HG03521 (cell line): ENCODE measurements around the gene SCGB1D1.

Experiments used
- ATAC-seq: cut with Tn5 transposase; IDR thresholded peaks from one replicate; pipeline ENCODE4 v1.9.1; 2021; ENCODE audit warnings: mild to moderate bottlenecking, moderate library complexity; ENCODE audit not compliant: unreplicated experiment

The SCGB1D1 gene

GRCh38 chr11:62221498-62221897 lies 31.5 kb downstream of the SCGB1D1 start:
- ATAC-seq = no peak

DNA sequence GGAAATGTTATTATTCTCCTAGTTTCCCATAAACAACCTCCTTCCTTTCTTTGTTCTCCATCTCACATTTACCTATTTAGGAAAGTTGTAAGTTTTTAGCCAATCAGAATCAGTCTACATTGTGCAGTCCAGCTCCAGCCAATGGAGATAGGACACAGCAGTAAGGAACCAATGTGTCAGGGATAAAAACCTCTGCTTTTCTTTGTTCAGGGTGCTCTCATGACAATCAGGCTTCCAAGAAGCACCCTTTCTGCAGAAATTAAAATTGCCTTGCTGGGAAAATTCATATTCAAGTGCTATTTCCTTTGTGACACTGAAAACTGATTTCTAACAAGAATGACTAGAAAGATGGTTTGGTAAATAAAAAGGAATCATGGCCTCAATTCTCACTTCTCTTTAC lies 33.1 kb downstream of the SCGB1D1 start:
- no peak for ATAC-seq

- no peak for ATAC-seq
These were observed 43.7 kb downstream of the SCGB1D1 start for GRCh38 chr11:62233730-62234129.

DNA sequence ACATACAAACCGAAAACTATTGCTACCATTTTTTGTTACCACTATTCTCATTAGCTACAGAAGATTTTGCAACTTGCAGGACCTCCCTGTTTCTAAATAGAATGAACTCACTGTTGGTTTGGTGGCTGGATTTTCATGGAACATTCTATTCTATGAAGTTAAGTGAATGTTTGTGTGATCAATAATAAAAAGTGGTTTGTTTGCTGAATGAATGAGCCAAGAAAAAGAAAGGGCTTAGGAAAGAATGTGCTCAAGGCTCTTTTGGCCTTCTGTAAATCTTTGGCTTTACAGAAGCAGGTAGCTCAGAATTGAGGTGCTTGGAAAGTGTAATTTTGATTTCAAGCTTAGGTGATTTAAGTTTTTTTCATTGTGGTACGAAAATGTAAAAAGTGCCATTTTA lies 46.2 kb downstream of the SCGB1D1 start:
- no peak for ATAC-seq

- no peak for ATAC-seq
These were observed 47.5 kb downstream of the SCGB1D1 start for GRCh38 chr11:62237499-62237898.

DNA sequence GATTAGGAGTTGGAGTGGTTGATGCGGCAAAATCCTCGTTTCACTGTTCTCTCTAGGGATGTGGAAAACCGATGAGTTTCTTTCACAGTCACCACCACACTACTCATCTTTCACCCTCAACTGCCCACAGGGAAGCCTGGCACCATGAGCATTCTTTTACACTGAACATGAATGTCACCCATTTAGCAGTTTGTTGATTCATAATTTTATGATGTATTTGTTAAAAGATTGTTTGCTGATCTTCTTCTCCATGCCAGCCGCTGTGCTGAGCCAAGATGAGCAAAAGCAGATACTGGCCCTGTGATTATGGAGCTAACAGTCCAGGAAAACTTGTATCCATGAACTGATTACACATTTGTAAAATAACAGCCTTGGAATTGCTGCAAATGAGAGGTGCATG lies 48.1 kb downstream of the SCGB1D1 start:
- ATAC-seq = no peak

GRCh38 chr11:62241095-62241494 lies 51.1 kb downstream of the SCGB1D1 start:
- ATAC-seq = no peak

DNA sequence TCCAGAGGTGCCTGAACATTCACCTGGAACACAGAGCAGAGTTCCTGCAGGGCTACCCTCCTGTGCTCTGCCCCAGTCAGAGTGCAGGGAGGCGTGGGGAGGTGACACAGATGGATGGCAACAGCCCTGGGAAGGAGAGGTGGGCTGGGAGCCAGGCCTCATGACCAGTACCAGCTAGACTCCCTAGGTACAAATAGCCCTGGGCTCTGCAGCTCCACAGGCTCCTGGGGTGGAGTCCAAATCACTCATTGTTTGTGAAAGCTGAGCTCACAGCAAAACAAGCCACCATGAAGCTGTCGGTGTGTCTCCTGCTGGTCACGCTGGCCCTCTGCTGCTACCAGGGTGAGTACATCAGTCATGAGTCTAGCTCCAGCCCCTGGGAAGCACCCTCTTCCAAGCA lies 52.0 kb downstream of the SCGB1D1 start, which contains the start of gene SCGB1D2:
Gene SCGB1D2 (plus strand): TSS at position 219 of the 400 bp plus-strand sequence. CDS start 69 bp downstream, at position 288.
- ATAC-seq = no peak
